HEK293T (cell line): ENCODE measurements around the gene AQP2.

Experiments
- BHLHE40 ChIP-seq: fragments of 450-650 bp; IDR thresholded peaks from 2 replicates; pipeline ENCODE4 v1.6.1; 2016; ENCODE audit warnings: mild to moderate bottlenecking, moderate library complexity, borderline replicate concordance
- ELF4 ChIP-seq: fragments of 450-650 bp; IDR thresholded peaks from 2 replicates; pipeline ENCODE4 v1.6.1; 2017; ENCODE audit warnings: antibody characterized with exemption
- SP1 ChIP-seq: fragments of 450-650 bp; IDR thresholded peaks from 2 replicates; pipeline ENCODE4 v1.6.1; 2017
- SUZ12 ChIP-seq: fragments of 450-650 bp; IDR thresholded peaks from 2 replicates; pipeline ENCODE4 v1.6.1; 2016; ENCODE audit warnings: mild to moderate bottlenecking
- TARDBP ChIP-seq: fragments of 450-650 bp; IDR thresholded peaks from 2 replicates; pipeline ENCODE4 v1.6.1; 2016
- TF ChIP-seq, protein P1 (sequence below): fragments of 450-650 bp; IDR thresholded peaks from 2 replicates; pipeline ENCODE4 v1.6.1; 2016

DNA sequence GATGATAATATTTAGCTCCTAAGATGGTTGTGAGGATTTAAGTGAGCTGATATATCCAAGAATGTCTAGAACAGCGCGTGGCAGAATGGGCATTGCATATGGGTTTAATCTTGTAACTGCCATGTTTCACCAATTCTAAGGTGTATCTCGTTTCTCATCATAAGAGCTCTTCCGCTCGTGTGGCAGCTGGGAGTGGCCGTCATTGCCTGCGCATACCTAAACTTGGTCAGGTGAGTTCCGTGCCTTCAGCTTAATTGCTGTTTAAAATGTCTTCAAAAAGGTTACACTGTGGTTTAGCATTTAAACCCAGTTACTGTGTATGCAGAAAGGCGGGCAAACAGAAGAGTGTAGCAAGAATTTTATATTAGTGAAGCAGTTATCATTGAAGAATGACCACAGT lies 4.5 kb upstream of the AQP2 start:
- TF ChIP-seq, protein P1, sequence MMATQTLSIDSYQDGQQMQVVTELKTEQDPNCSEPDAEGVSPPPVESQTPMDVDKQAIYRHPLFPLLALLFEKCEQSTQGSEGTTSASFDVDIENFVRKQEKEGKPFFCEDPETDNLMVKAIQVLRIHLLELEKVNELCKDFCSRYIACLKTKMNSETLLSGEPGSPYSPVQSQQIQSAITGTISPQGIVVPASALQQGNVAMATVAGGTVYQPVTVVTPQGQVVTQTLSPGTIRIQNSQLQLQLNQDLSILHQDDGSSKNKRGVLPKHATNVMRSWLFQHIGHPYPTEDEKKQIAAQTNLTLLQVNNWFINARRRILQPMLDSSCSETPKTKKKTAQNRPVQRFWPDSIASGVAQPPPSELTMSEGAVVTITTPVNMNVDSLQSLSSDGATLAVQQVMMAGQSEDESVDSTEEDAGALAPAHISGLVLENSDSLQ: no peak
- TF ChIP-seq SP1 (no peak), BHLHE40 (no peak), SUZ12 (no peak), TARDBP (no peak), ELF4 (no peak)
